AG04449 (cell line): ENCODE data around the gene PCID2.

Experiments used
- CTCF ChIA-PET: fragments of 350-600 bp; formaldehyde crosslinking; extraction: SDS; loops from one replicate; lab custom pipeline; 2021; ENCODE audit warnings: antibody characterized with exemption; lab: Yijun Ruan, JAX
- POLR2A ChIA-PET: fragments of 400-600, 350-600 bp; formaldehyde crosslinking; extraction: SDS; loops from one replicate; lab custom pipeline; 2020; ENCODE audit warnings: antibody characterized with exemption, inconsistent platforms; lab: Yijun Ruan, JAX
- DNase-seq: peaks from one replicate; pipeline ENCODE4 v3.0.0-alpha.2; 2010; ENCODE audit warnings: low read depth, low spot score
- H3K4me3 ChIP-seq: 2 replicates; pipeline ENCODE4 v1.5.1; 2011; ENCODE audit warnings: low read depth, mild to moderate bottlenecking, control low read depth, low read length
- TF ChIP-seq, protein P1 (sequence below): IDR thresholded peaks from one replicate; pipeline ENCODE4 v1.5.1; 2011; ENCODE audit warnings: mild to moderate bottlenecking, moderate library complexity, low read length, control low read depth, inconsistent platforms; ENCODE audit not compliant: insufficient read depth; ENCODE audit errors: missing control alignments

PCID2 gene

DNA sequence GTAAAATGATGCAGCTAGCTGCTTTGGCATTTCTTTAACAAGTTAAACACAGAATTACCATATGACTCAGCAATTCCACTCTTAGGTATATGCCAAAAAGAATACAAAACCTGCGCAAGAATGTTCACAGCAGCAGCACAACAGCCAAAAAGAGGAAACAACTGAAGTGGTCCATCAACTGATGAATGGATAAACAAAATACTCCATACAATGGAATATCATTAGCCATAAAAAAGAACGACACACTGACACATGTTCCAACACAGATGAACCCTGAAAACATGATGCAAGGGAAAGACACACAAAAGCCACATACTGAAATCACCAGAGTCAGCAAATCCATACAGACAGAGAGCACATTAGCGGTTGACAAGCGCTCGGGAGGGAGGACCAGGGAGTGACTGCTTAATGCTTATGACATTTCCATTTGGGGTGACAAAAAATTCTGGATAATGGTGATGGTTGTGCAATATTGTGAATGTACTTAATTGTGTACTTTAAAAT, 3.0 kb downstream of the PCID2 start:
- CTCF ChIA-PET = no interaction called here
- no peak overlapping the region for H3K4me3 ChIP-seq
- no peak for DNase-seq
- TF ChIP-seq, protein P1, sequence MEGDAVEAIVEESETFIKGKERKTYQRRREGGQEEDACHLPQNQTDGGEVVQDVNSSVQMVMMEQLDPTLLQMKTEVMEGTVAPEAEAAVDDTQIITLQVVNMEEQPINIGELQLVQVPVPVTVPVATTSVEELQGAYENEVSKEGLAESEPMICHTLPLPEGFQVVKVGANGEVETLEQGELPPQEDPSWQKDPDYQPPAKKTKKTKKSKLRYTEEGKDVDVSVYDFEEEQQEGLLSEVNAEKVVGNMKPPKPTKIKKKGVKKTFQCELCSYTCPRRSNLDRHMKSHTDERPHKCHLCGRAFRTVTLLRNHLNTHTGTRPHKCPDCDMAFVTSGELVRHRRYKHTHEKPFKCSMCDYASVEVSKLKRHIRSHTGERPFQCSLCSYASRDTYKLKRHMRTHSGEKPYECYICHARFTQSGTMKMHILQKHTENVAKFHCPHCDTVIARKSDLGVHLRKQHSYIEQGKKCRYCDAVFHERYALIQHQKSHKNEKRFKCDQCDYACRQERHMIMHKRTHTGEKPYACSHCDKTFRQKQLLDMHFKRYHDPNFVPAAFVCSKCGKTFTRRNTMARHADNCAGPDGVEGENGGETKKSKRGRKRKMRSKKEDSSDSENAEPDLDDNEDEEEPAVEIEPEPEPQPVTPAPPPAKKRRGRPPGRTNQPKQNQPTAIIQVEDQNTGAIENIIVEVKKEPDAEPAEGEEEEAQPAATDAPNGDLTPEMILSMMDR = no peak
- POLR2A ChIA-PET = no interaction called here

DNA sequence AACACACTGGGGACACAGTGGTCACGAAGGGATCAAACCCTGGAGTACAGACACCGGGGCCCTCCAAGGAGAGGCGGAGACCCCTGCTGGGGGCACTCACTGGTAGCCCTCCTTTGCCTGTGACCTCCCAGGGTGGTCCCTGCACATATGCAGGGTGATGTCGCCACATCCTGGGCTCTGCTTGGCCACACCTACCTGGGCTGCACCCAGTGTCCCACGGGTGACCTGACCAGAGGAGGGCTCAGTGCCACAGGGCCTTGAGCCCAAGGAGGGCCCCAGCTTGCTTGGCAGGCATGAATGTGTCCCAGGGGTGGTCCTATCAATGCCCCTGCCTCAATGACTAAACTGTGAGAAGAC, 4.1 kb downstream of the PCID2 start:
- DNase-seq = no peak
- no peak overlapping the region for H3K4me3 ChIP-seq
- ChIA-PET CTCF (no interaction called here), POLR2A (no interaction called here)
- TF ChIP-seq, protein P1 = no peak

DNA sequence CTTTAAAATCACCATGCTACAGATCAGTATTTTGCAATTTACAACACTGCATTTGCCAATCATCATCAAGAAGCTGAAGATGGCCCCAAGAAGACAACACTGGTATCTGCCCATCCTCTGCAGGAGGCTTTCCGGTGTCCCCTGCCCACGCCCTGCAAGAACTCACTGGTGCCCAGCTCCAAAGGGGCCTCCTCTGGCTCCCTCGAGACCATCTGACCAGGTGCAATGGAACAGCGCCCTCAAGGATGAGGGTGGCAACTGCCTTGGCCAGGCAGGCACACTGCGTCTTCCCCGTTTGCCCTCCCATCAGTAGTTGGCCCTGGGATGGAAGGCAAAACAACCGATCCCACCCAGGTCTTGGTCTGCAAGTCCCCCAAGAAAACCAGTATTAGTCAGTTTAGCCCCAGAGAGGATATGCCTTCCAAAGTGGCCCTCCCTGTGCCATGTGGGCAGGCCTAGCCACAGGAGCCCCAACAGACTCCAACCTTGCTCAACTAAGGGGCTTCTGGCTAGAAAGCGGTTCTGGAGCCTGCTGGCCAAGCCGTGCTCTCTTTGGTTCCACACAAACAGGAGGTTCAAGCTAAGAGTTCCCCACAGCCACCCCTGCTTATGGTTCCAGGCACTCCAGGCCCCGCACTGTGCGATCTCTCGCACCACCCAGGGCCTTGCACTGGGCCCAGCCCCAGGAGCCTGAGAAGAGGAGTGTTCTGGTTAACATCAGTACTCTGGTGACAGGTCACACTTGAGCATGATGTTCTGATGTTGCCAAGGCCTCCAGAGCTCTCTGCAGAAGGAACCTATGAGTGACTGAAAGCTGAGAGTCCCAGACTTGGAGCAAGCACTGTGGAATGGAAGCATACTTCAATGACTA, 4.7 kb downstream of the PCID2 start:
- POLR2A ChIA-PET = no interaction called here
- H3K4me3 ChIP-seq = no peak overlapping the region
- CTCF ChIA-PET = no interaction called here
- TF ChIP-seq, protein P1 = no peak
- DNase-seq = no peak

DNA sequence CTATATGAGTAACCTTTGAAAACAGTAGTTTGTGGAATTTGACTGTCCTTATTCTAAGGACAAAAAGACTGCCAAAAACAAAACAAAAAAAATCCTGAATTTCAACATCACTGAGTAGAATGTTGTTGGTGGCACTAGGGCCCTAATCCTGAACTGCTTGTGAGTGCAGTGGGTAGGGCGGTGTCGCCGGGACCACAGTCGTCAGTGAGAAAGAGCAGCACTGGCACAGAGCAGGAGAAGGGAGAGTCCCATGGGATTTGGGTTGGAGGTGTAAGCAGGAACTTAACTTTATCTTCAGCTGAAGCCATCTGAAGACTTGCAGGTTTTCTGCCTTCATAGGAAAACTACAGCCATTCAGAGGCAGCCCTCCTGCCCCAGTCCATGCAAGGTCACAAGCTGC, 5.6 kb downstream of the PCID2 start:
- no peak overlapping the region for H3K4me3 ChIP-seq
- TF ChIP-seq, protein P1 = no peak
- DNase-seq = no peak
- ChIA-PET POLR2A (no interaction called here), CTCF (no interaction called here)

DNA sequence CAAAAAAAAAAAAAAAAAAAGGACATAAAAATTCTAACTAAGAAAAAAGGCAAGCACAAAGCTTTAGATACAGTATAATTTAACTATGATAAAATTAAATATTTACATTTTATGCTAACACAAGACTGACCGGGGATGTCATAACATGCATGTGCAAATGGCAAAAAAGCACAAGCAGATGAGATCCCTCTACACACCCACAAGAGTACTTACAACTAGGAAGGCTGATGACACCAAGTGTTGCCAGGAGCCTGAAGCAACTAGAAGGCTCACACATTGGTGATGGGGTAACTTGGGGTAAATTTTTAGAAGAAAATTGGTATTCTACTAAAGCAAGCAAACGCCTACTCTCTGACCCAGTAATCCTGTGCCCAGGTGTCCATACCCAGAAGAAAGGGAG, 6.7 kb downstream of the PCID2 start:
- no peak overlapping the region for H3K4me3 ChIP-seq
- TF ChIP-seq, protein P1 = no peak
- ChIA-PET CTCF (no interaction called here), POLR2A (no interaction called here)
- no peak for DNase-seq

DNA sequence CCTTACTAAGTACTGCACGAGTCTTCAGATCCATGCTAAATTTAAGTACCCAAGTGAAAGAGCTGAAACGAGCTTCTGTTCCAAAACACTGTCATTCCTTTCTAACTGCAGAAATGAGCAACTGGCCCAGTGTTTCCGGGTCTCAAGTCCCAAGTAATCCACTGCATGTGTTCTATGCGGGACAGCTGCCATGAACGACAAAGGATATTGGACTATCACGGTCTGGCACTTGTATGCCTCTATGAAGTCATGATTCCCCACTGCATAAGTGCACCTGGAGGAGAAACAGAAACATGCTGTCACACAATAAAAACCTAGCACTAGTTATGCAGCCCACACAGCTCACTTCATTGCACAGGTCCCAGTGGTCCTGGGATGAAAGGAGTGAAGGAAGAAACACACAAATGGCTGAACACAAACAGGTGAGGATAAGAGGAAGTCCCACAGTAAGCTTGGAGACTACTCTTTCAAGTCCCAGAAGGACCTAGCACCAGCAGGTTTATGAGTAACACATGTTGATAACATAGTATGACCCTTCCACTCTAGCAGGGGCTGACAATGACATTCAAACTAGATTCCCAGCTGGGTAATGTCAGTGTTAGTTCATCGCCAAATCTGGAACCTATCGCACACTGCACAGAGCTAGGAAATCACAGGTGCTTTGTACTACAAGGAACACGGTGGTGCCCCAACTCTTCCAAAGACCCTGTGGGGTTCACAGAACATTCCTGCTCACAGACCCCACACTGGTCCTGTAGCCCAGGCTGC, 11.3 kb downstream of the PCID2 start:
- no peak for DNase-seq
- TF ChIP-seq, protein P1 = no peak
- CTCF ChIA-PET = interaction anchor here (0.8 kb wide), 1 partner anchor 17 kb away, joined by 3 read pairs; no protein-coding TSS in a partner anchor
- H3K4me3 ChIP-seq = no peak overlapping the region
- POLR2A ChIA-PET = no interaction called here
